ENCODE results near the gene RSPRY1. TPM values are rescaled to one million over a fixed set of nuclear protein-coding genes. Genes with fewer than 3 reads are reported as not detected.

Gene RSPRY1
- total RNA-seq, 1 donor from 2014 or later, result 46.6 TPM

- Mint-ChIP-seq H3K4me3 (no peak overlapping the region), H3K36me3 (peaks cover 36% of the 10 kb centered on the region), H3K27me3 (ENCODE audit: insufficient read depth, low read depth) (peaks cover 6% of the 10 kb centered on the region), H3K27ac (no peak overlapping the region), H3K9me3 (no peaks in the 10 kb centered on the region), H3K4me1 (peaks cover 44% of the 10 kb centered on the region)
- no peaks in the 10 kb centered on the region for H3K79me2 ChIP-seq (ENCODE audit: low read depth)
- H3K9me3 ChIP-seq (ENCODE audit: low read depth), result no peaks in the 10 kb centered on the region
- no peak overlapping the region for H3K27ac ChIP-seq
- no peak overlapping the region for H2AFZ ChIP-seq (replicated peaks)
- H3F3A ChIP-seq (ENCODE audit: low read depth), result peaks cover 24% of the 10 kb centered on the region
- H4K20me1 ChIP-seq (ENCODE audit: low read depth), result peaks cover 12% of the 10 kb centered on the region
- no peak overlapping the region for H3K4me3 ChIP-seq
- H3K27me3 ChIP-seq, result no peaks in the 10 kb centered on the region
- peaks cover 30% of the 10 kb centered on the region for H3K4me1 ChIP-seq
- no peak overlapping the region for H3K9ac ChIP-seq
- H3K4me2 ChIP-seq, result peak overlapping the region; percentile 18
- H3K36me3 ChIP-seq, result peaks cover 2% of the 10 kb centered on the region
- no peak for DNase-seq (ENCODE audit: low spot score)
- TF ChIP-seq EZH2phosphoT487 (IDR thresholded peaks at IDR 0.05), result no peak
- no peak for TF ChIP-seq CTCF (IDR thresholded peaks at IDR 0.05)
- TF ChIP-seq EZH2 (IDR thresholded peaks at IDR 0.05), result no peak
Observed at GRCh38 chr16:57151369-57151768, 34.8 kb upstream of the RSPRY1 start.

- no peak overlapping the region for H3K4me2 ChIP-seq
- no peaks in the 10 kb centered on the region for H3K79me2 ChIP-seq (ENCODE audit: low read depth)
- no peaks in the 10 kb centered on the region for H3K27me3 ChIP-seq
- H3K27ac ChIP-seq, result no peak overlapping the region
- peaks cover 24% of the 10 kb centered on the region for H3K4me1 ChIP-seq
- Mint-ChIP-seq H3K4me3 (no peak overlapping the region), H3K4me1 (peaks cover 34% of the 10 kb centered on the region), H3K27ac (no peak overlapping the region), H3K36me3 (peaks cover 38% of the 10 kb centered on the region), H3K27me3 (ENCODE audit: insufficient read depth, low read depth) (peaks cover 3% of the 10 kb centered on the region), H3K9me3 (no peaks in the 10 kb centered on the region)
- TF ChIP-seq CTCF (IDR thresholded peaks at IDR 0.05), result no peak
- TF ChIP-seq EZH2phosphoT487 (IDR thresholded peaks at IDR 0.05), result no peak
- no peak for TF ChIP-seq EZH2 (IDR thresholded peaks at IDR 0.05)
- peaks cover 12% of the 10 kb centered on the region for H4K20me1 ChIP-seq (ENCODE audit: low read depth)
- H3F3A ChIP-seq (ENCODE audit: low read depth), result peaks cover 14% of the 10 kb centered on the region
- H3K9ac ChIP-seq, result no peak overlapping the region
- H2AFZ ChIP-seq (replicated peaks), result no peak overlapping the region
- no peak for DNase-seq (ENCODE audit: low spot score)
- H3K4me3 ChIP-seq, result no peak overlapping the region
- no peaks in the 10 kb centered on the region for H3K9me3 ChIP-seq (ENCODE audit: low read depth)
- H3K36me3 ChIP-seq, result peaks cover 7% of the 10 kb centered on the region
Observed at GRCh38 chr16:57152096-57153093, 33.7 kb upstream of the RSPRY1 start.

GRCh38 chr16:57153841-57154240 lies 32.3 kb upstream of the RSPRY1 start:
- TF ChIP-seq EZH2 (IDR thresholded peaks at IDR 0.05), result no peak
- TF ChIP-seq CTCF (IDR thresholded peaks at IDR 0.05), result no peak
- Histone ChIP-seq H4K20me1 (ENCODE audit: low read depth) (peaks cover 12% of the 10 kb centered on the region), H3F3A (ENCODE audit: low read depth) (peaks cover 9% of the 10 kb centered on the region), H3K79me2 (ENCODE audit: low read depth) (no peaks in the 10 kb centered on the region), H3K4me1 (peaks cover 15% of the 10 kb centered on the region), H3K36me3 (peaks cover 7% of the 10 kb centered on the region), H3K4me2 (no peak overlapping the region), H3K4me3 (no peak overlapping the region), H3K27me3 (no peaks in the 10 kb centered on the region), H3K27ac (no peak overlapping the region), H2AFZ (replicated peaks) (no peak overlapping the region), H3K9me3 (ENCODE audit: low read depth) (no peaks in the 10 kb centered on the region), H3K9ac (no peak overlapping the region)
- Mint-ChIP-seq H3K27ac (no peak overlapping the region), H3K4me3 (peak overlapping the region; percentile 21), H3K36me3 (peaks cover 41% of the 10 kb centered on the region), H3K9me3 (no peaks in the 10 kb centered on the region), H3K4me1 (peaks cover 19% of the 10 kb centered on the region), H3K27me3 (ENCODE audit: insufficient read depth, low read depth) (peaks cover 3% of the 10 kb centered on the region)
- no peak for DNase-seq (ENCODE audit: low spot score)

Data from neural progenitor cell (in vitro differentiated cells).